GM19324 (cell line): ENCODE measurements around the gene SYPL1.

Experiments used
- ATAC-seq: cut with Tn5 transposase; IDR thresholded peaks from one replicate; pipeline ENCODE4 v1.9.1; 2021; ENCODE audit warnings: mild to moderate bottlenecking, moderate library complexity; ENCODE audit not compliant: unreplicated experiment, low FRiP score

The SYPL1 gene

GRCh38 chr7:106098889-106099288 is 13.2 kb downstream of the SYPL1 start:
- no peak for ATAC-seq

DNA sequence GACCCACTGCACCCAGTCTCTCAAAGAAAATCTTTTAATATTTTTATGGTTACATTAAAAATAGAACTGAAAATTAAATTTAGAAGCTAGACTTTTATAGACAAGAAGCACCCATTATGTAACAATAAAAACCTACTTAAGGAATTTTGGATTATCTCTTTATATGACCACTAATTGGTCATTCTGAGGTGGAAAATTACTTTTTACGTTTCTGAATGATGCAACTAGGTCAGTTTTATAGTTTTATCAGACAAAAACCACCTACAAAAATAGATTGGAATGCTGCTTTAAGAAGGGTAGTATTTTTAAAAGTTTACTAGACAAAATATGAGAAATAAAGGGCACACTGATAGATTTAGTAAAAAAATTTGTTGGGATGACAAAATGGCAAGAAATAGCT is 16.5 kb downstream of the SYPL1 start:
- ATAC-seq = no peak

DNA sequence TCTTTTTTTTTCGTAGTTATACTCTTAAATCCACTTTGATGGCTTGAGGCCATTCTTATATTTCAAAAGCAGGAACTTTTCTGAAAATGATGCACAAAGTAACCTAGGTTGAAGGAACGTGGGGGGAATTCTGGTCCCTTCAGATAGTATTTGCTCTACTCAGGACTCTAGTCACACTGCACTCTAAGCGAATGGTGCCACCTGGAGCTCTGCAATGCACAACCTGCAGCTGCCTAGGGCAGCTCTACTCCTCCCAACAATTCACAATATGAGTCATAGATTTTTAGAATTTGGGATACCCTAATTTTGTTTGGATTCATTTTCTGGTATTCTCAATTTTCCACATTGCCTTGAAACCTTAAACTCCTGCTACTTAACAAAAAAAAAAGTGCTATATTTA is 17.3 kb downstream of the SYPL1 start:
- ATAC-seq = no peak

- ATAC-seq = no peak
These were observed 19.9 kb downstream of the SYPL1 start for GRCh38 chr7:106092204-106092603.

- peak; percentile 41 for ATAC-seq
These were observed 22.5 kb downstream of the SYPL1 start for GRCh38 chr7:106089647-106090046.

- no peak for ATAC-seq
These were observed 24.1 kb downstream of the SYPL1 start for GRCh38 chr7:106088014-106088413.

DNA sequence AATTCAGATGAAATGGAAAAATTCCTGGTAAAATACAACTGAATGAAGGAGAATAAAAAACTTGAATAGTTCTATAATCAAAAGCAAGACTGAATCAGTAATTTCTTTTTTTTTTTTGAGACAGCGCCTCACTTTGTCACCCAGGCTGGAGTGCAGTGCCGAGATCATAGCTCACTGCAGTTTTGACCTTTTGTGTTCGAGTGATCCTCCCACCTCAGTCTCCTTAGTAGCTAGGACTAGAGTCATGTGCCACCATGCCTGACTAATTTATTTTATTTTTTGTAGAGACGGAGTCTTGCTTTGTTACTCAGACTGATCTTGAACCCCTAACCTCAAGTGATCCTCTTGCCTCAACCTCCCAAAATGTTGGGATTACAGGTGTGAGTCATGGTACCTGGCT is 26.1 kb downstream of the SYPL1 start:
- ATAC-seq = no peak

DNA sequence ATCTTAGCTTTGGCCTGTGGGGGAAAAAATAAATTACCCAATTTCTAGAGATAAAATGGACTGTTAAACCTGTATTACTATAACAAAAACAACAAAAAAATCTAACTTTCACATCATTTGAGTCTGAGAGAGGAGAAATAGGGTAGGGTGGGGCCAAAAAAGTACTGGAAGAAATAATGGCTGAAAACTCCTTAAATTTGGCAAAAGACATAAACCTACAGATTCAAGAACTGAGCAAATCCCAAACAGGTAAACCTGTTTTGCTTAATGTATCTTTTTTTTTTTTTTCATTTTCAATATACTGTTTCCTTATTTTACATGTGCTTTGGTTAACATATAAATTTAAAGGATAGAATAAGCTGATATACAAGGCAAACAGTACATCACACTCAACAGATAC is 27.1 kb downstream of the SYPL1 start:
- no peak for ATAC-seq

GRCh38 chr7:106083717-106084116 is 28.4 kb downstream of the SYPL1 start:
- no peak for ATAC-seq

- ATAC-seq = no peak
These were observed 29.8 kb downstream of the SYPL1 start for GRCh38 chr7:106082087-106082854.

DNA sequence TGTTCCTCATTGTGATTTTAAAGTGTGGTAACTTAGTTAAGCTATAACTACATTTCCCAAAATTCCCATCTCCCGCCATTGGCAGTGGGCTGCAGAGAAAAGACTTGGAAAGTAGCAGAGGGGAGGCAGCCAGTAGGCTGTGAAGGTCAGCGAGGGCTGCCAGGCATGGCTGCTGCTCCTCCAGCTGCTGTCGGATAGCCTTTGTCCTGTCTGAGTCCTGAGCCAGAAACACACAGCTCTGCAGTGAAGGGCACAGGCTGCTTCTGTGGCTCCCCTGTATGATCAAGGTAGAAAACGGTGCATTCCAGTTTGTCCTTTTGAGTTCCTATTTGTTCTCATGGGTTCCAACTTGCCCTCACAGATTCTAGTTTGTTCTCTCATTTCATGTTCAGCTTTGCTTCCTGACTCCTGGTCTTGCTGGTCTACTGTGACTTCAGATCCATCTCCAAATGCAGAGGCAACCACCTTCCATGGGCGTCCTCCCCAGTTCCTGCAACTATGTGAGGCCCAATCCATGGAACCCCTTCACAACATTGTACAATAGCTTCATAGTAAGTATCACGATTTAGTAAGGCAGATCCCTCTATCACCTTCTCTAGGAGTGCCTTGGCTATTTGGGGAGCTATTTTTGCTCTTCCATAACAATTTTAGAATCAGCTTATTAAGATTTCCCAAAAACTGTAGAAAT is 31.7 kb downstream of the SYPL1 start:
- ATAC-seq = no peak

DNA sequence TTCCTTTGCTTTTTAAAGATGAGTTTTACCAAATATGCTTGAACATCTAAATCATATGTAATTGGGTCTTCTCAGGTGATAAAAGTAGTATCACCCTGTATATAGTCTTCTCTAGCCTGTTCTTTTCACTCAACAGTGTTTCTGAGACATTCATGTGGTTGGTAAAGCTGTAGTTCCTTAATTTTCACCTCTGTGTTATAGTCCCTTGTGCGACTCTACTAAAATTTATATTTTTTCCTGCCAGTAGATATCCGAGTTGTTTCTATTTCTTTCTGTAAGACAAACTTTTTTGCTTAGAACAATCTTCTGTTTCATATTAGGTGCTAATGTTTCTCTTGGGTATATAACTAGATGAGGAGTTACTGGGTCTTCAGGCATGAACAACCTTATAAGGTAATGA is 35.6 kb downstream of the SYPL1 start:
- no peak for ATAC-seq

GRCh38 chr7:106075937-106076336 is 36.2 kb downstream of the SYPL1 start:
- ATAC-seq = no peak

DNA sequence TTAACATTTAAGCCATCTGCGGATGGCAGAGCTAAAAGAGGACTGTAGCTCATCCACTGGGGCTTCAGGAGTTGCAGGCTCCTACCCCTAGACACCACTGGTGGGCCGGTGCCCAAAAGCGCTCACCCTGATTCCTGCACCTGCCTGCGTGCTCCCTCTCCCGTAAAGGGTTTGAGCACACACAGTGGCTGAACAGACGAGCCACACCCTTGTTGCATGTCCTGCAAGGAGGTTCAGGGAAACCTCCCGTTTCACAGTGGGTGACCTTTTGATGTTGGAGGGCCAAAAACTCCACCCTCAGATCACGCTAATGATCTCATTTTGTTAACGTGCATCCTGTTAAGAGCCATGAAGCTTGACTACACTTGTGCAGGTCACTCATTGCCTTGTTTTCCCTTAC is 37.9 kb downstream of the SYPL1 start:
- no peak for ATAC-seq

GRCh38 chr7:106073701-106074100 is 38.4 kb downstream of the SYPL1 start:
- ATAC-seq = no peak

DNA sequence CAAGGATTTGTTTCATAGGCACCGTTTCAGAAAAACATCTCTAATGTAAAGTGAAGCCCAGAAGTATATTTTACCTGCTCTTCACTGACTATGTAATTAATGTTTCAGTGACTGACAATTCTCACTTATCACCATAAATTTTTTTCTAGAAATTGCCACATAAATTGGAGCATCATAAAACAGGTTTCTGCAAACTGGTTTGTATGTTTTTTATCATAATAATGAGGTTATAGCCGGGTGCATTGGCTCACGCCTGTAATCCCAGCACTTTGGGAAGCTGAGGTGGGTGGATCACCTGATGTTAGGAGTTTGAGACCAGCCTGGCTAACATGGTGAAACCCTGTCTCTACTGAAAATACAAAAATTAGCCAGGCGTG is 39.4 kb downstream of the SYPL1 start:
- no peak for ATAC-seq

DNA sequence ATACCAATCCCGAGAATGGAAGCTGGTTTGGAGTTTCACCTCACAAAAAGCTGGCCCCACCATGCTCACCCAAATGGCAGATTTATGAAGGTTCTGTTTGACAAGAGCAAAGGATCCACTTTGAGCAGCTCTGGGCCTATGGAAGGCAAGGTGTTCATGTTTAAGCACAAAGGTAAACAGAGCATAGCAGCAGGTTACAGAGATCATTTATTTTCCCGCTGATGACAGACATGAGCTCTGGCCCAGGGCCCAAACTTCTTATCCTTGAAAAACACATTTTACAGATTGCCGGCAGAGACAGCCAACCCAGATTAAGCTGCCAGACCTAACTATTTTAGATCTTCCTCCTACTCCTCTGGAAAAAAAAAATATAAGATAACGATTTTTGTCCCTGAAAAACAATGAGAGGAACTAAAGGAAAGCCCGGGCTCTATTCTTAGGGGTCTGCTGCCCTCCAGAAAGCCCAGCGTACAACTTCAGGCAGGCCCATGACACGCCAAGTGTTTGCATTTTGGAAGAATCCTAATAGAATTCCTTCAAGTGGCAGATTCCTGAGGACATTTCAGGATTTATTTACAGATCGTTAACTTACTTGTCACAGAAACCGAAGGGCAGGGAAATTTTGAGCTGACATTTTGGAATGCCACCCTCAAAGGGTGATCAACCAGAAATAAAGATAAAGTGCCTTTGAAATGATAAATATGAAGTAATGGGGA is 40.0 kb downstream of the SYPL1 start:
- ATAC-seq = no peak

- peak; percentile 98 for ATAC-seq
These were observed 40.6 kb downstream of the SYPL1 start for GRCh38 chr7:106071356-106071998.

- ATAC-seq = no peak
These were observed 41.4 kb downstream of the SYPL1 start for GRCh38 chr7:106070567-106071254.

DNA sequence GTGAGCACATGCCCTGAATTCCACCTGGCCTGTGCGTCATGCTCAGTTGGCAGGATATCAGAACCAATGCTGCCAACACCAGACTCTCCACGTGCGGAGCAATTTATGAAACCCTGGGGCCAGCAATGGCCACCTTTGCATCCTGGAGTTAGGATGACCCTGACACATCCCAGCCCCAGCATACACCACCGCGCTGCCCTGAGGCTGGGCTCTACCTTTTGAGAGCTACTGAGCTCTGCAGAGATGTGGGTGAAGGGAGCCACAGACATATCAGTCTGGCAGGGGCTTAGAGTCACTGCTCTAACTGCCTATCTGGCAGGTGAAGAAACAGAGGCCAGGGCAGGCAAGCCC is 41.9 kb downstream of the SYPL1 start:
- no peak for ATAC-seq
